ENCODE results near the gene DCAF4L1. TPM values are rescaled to one million over a fixed set of nuclear protein-coding genes. Genes with fewer than 3 reads are reported as not detected.

The DCAF4L1 gene, protein sequence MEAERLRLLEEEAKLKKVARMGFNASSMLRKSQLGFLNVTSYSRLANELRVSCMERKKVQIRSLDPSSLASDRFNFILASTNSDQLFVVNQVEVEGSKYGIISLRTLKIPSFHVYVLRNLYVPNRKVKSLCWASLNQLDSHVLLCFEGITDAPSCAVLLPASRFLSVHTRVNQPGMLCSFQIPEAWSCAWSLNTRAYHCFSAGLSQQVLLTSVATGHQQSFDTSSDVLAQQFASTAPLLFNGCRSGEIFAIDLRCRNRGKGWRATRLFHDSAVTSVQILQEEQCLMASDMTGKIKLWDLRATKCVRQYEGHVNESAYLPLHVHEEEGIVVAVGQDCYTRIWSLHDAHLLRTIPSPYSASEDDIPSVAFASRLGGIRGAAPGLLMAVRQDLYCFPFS
- under 0.01 TPM in 2 replicates for total RNA-seq

DNA sequence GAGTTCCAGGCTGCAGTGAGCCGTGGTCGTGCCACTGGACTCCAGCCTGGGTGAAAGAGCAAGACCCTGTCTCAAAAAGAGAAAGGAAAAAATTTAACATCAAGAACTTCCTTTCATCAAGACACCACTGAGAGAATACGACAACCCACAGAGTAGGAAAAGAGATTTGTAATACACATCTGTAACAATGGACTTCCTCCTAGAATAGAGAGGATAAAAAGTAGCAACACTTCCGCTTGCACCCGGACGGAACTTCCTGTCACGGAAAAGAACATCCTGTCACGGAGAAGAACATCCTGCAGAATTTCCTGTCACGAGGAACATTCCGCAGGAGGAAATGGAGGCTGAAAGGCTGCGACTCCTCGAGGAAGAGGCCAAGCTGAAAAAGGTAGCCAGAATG is at the start of gene DCAF4L1:
TSS of gene DCAF4L1 (plus strand) at position 301 of the 400 bp plus-strand sequence. CDS start at position 338, 37 bp downstream.

DNA sequence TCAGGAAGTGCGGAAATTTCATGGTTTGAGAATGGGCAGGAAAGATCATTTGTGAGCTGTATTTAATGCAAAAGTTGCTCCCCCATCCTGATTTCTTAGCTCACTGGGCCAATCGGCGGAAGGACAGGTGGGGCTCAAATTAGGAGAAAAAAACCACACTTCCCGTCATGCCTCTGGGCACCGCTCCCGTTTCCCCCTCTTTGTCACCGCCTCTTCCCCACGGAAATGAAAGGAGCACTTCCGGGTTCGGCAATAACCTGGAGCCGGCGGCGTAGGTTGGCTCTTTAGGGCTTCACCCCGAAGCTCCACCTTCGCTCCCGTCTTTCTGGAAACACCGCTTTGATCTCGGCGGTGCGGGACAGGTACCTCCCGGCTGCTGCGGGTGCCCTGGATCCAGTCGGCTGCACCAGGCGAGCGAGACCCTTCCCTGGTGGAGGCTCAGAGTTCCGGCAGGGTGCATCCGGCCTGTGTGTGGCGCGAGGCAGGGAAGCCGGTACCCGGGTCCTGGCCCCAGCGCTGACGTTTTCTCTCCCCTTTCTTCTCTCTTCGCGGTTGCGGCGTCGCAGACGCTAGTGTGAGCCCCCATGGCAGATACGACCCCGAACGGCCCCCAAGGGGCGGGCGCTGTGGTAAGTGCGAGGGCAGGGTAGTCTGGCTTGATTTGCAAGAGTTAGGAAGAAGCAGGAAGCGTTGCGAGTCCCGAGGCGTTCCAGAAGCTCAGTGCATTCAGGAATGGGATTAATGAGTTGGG is 46.5 kb upstream of the DCAF4L1 start, which contains the start of gene TMEM33:
TSS of gene TMEM33 (plus strand) at position 529 of the 751 bp plus-strand sequence. CDS start at position 585, 56 bp downstream.

GRCh38 chr4:41990365-41991111 is 9.0 kb downstream of the DCAF4L1 start, which contains the start of gene SLC30A9:
TSS of gene SLC30A9 (plus strand) at chr4:41990530. CDS start at chr4:41990652, 122 bp downstream.

Other genes with a start within 250 kb of the DCAF4L1 start
- not detected in 2 replicates for gene PHOX2B, start 233.0 kb upstream of the DCAF4L1 start, total RNA-seq
- 79.7 and 89.0 TPM in 2 replicates for gene TMEM33, start 46.3 kb upstream of the DCAF4L1 start, total RNA-seq
- gene SLC30A9, start 8.8 kb downstream of the DCAF4L1 start, total RNA-seq = 57.3 and 74.0 TPM in 2 replicates
- not detected in 2 replicates for gene BEND4, start 170.9 kb downstream of the DCAF4L1 start, total RNA-seq

All from placental pericyte (primary cell).